OCI-LY7 (cell line): Measurements from ENCODE around the gene KRT3.

Experiments
- CTCF ChIP-seq: fragments of 200-600 bp; sonication (generic); conservative IDR thresholded peaks from 2 replicates; pipeline ENCODE4 v1.5.1; 2014; ENCODE audit warnings: mild to moderate bottlenecking, antibody characterized with exemption, low read length, moderate library complexity, mixed read lengths
- EZH2phosphoT487 ChIP-seq: fragments of 200-600 bp; sonication (generic); IDR thresholded peaks from 2 replicates; pipeline ENCODE4 v1.6.1; 2018; ENCODE audit warnings: low read depth, borderline replicate concordance, mild to moderate bottlenecking, mixed run types, antibody characterized with exemption, low read length, moderate library complexity, mixed read lengths

- TF ChIP-seq CTCF = no peak
- TF ChIP-seq EZH2phosphoT487 = no peak
Observed at GRCh38 chr12:52765702-52766101, 30.2 kb downstream of the KRT3 start.
